Measurements from ENCODE around the gene TGFBR3L.

- no peak for TF ChIP-seq NR2C2 (IDR thresholded peaks at IDR 0.05; ENCODE audit: borderline replicate concordance, control insufficient read depth, insufficient read length, low read depth)
- TF ChIP-seq, protein P1, sequence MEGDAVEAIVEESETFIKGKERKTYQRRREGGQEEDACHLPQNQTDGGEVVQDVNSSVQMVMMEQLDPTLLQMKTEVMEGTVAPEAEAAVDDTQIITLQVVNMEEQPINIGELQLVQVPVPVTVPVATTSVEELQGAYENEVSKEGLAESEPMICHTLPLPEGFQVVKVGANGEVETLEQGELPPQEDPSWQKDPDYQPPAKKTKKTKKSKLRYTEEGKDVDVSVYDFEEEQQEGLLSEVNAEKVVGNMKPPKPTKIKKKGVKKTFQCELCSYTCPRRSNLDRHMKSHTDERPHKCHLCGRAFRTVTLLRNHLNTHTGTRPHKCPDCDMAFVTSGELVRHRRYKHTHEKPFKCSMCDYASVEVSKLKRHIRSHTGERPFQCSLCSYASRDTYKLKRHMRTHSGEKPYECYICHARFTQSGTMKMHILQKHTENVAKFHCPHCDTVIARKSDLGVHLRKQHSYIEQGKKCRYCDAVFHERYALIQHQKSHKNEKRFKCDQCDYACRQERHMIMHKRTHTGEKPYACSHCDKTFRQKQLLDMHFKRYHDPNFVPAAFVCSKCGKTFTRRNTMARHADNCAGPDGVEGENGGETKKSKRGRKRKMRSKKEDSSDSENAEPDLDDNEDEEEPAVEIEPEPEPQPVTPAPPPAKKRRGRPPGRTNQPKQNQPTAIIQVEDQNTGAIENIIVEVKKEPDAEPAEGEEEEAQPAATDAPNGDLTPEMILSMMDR (IDR thresholded peaks at IDR 0.05 in 2 of 3, conservative IDR thresholded peaks at IDR 0.05 in 1 of 3; ENCODE audit: control insufficient read depth in 2 of 3, extremely low read depth in 1 of 3, insufficient read depth in 1 of 3, low read depth in 3 of 3, low read length in 3 of 3) = no peak
- TF ChIP-seq BCLAF1 (IDR thresholded peaks at IDR 0.05) = no peak
- no peak for TF ChIP-seq CHD1 (IDR thresholded peaks at IDR 0.05; ENCODE audit: low read depth, low read length)
- TF ChIP-seq DPF2 (IDR thresholded peaks at IDR 0.05) = no peak
- TF ChIP-seq EP300 (IDR thresholded peaks at IDR 0.05; ENCODE audit: borderline replicate concordance in 1 of 2, control insufficient read depth in 1 of 2, low read depth in 2 of 2, low read length in 2 of 2) = no peak
- no peak for TF ChIP-seq RB1 (IDR thresholded peaks at IDR 0.05; ENCODE audit: borderline replicate concordance)
- TF ChIP-seq POLR2AphosphoS5 (IDR thresholded peaks at IDR 0.05; ENCODE audit: low read length) = no peak
- TF ChIP-seq CHD4 (IDR thresholded peaks at IDR 0.05) = no peak
- TF ChIP-seq SMC3 (IDR thresholded peaks at IDR 0.05; ENCODE audit: borderline replicate concordance, low read length) = no peak
- TF ChIP-seq RAD21 (IDR thresholded peaks at IDR 0.05; ENCODE audit: insufficient read depth, low read depth, low read length) = no peak
- no peak for TF ChIP-seq GABPA (IDR thresholded peaks at IDR 0.05; ENCODE audit: low read depth)
- TF ChIP-seq, protein P2, sequence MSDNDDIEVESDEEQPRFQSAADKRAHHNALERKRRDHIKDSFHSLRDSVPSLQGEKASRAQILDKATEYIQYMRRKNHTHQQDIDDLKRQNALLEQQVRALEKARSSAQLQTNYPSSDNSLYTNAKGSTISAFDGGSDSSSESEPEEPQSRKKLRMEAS (IDR thresholded peaks at IDR 0.05; ENCODE audit: low read depth, low read length) = no peak
- no peak for TF ChIP-seq SMARCA5 (IDR thresholded peaks at IDR 0.05)
These were observed 3.0 kb upstream of the TGFBR3L start for GRCh38 chr19:7911508-7912143.

All from GM12878 (cell line).